Ovary (tissue), 9 donors: ENCODE results near the gene NFKB2. TPM values are rescaled to one million over a fixed set of nuclear protein-coding genes. Genes with fewer than 3 reads are reported as not detected.

Source experiments
- DNase-seq, 5 donors: peaks; one replicate each; pipeline ENCODE4 v3.0.0-alpha.2; 2019 to 2020
- H3K27ac ChIP-seq, 2 donors: fragments of 200-600 bp; one replicate each; pipeline versions ENCODE4 v1.5.1 to v1.8.0; 2019 to 2022
- H3K27me3 ChIP-seq: fragments of 200-600 bp; one replicate; pipeline ENCODE4 v1.8.0; 2022
- H3K36me3 ChIP-seq: fragments of 200-600 bp; sonication (generic); one replicate; pipeline ENCODE4 v1.5.1; 2019
- H3K4me1 ChIP-seq: one replicate; pipeline ENCODE4 v1.8.1; 2013; ENCODE audit warnings: mild to moderate bottlenecking, moderate library complexity; ENCODE audit not compliant: insufficient read depth
- H3K4me3 ChIP-seq: fragments of 200-600 bp; sonication (generic); one replicate; pipeline ENCODE4 v1.5.1; 2017
- H3K9me3 ChIP-seq, 2 donors: fragments of 200-600 bp in 1 of 2; sonication (generic) in 1 of 2; one replicate each; pipeline versions ENCODE4 v1.5.1 to v1.8.1; 2013 to 2019; ENCODE audit warnings: mild to moderate bottlenecking in 1 of 2, moderate library complexity in 1 of 2
- CTCF ChIP-seq, 3 donors: fragments of 450-650 bp in 2 of 3; fragments of 200-600 bp in 1 of 3; IDR thresholded peaks; one replicate each; pipeline versions ENCODE4 v1.5.1 to v1.8.0; 2016 to 2022; ENCODE audit warnings: antibody characterized with exemption in 3 of 3, mild to moderate bottlenecking in 1 of 3
- EP300 ChIP-seq: sonication (generic); formaldehyde crosslinking; IDR thresholded peaks from one replicate; pipeline ENCODE4 v1.6.1; 2017; ENCODE audit warnings: antibody characterized with exemption
- POLR2A ChIP-seq: fragments of 450-650 bp; IDR thresholded peaks from one replicate; pipeline ENCODE4 v1.6.1; 2017; ENCODE audit warnings: antibody characterized with exemption, mild to moderate bottlenecking, moderate library complexity
- WGBS, 3 donors: extraction: QIAGEN DNeasy Blood & Tissue Kit in 1 of 3; methylation state at CpG; one replicate each; pipeline versions ENCODE4 v1.1.5 to v1.1.7; 2013 to 2017; 5-methylcytosine and 5-hydroxymethylcytosine counted together
- intact Hi-C, 4 donors: fragments of 100-400 bp; cut with DNase I; formaldehyde crosslinking; loops; one replicate each; pipeline versions ENCODE4 v1.11.0 to v1.15.1; 2022 to 2023
- polyA plus RNA-seq, 2 donors: library from polyadenylated mRNA; stranded (reverse); fragments of 200-250 nt in 1 of 2; fragments of 350-450 nt in 1 of 2; fragmentation: Illumina TruSeq in 1 of 2; extraction: RNeasy Lipid Tissue Mini Kit (QIAGEN cat#74804) in 1 of 2; gene quantifications; one replicate each; pipeline ENCODE4 v1.2.3, GENCODE V29; 2013 to 2014
- total RNA-seq, 7 donors: library from RNA; depleted of rRNA in 2 of 7; stranded (reverse); fragments of >200 nt in 2 of 7; fragmentation: NEBNext Ultra II Directional in 3 of 7; extraction: Animal tissue kit (Norgen Biotek cat#: 25700) in 3 of 7; gene quantifications; one replicate each; pipeline versions ENCODE4 v1.1.0 to v1.2.4, GENCODE V29; 2016 to 2023
- donor health status: DM: no; HTN: no; CAD: no; lungs with moderate emphysema.
- donor health status: DM: no; HTN: no; CAD: no.
- donor health status: Bipolar disorder and iron deficiency.
- donor health status: DM: yes; HTN: yes; CAD: no.
- donor health status: DM: no; HTN: no; CAD: no.
- donor health status: DM: yes; HTN: yes; CAD: no.

Gene NFKB2
- total and polyA plus RNA-seq, 9 donors, result 16.3 to 42.6 (median 32.7) TPM

GRCh38 chr10:102413806-102414561, 18.5 kb downstream of the NFKB2 start:
- no peak overlapping the region for H3K27ac ChIP-seq
- no peak overlapping the region for H3K4me3 ChIP-seq
- no peak for DNase-seq
- no peaks in the 10 kb centered on the region for H3K36me3 ChIP-seq
- no peaks in the 10 kb centered on the region for H3K9me3 ChIP-seq
- TF ChIP-seq CTCF (IDR thresholded peaks at IDR 0.05) (no peak), EP300 (no peak), POLR2A (no peak)
- intact Hi-C loops, result no loop called here
- H3K27me3 ChIP-seq, result no peaks in the 10 kb centered on the region
- 72 to 77% (median 77%) methylated on average over 16 of the region's 16 CpGs for WGBS, 3 donors
- peaks cover 5% of the 10 kb centered on the region for H3K4me1 ChIP-seq

DNA sequence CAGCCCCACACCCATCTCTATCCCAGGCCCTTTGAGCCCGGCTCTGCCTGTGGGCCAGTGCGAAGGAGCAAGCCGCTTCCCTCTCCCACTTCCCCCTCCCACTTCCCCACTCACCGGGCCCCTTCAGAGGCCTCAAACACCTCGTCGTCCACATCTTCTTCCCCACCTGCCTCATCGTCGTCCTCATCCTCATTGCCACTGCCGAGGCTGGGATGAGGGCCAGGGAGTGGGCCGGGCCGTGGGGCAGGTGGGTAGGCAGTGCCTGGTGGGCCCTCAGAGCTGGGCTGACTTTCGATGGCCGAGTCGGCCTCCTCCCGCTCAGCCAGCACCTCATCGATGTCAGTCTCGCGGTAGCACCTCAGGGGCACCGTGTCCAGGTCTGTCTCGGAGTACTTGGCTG, 19.2 kb downstream of the NFKB2 start:
- intact Hi-C loops, result no loop called here
- H3K4me3 ChIP-seq, result no peak overlapping the region
- no peak for DNase-seq
- no peaks in the 10 kb centered on the region for H3K9me3 ChIP-seq
- H3K27me3 ChIP-seq, result no peaks in the 10 kb centered on the region
- no peak for TF ChIP-seq POLR2A
- H3K36me3 ChIP-seq, result no peaks in the 10 kb centered on the region
- peaks cover 13% of the 10 kb centered on the region for H3K4me1 ChIP-seq
- WGBS, 3 donors, result 24 to 38% (median 30%) methylated on average over 19 to 20 of the region's 20 CpGs
- H3K27ac ChIP-seq, result no peak overlapping the region

DNA sequence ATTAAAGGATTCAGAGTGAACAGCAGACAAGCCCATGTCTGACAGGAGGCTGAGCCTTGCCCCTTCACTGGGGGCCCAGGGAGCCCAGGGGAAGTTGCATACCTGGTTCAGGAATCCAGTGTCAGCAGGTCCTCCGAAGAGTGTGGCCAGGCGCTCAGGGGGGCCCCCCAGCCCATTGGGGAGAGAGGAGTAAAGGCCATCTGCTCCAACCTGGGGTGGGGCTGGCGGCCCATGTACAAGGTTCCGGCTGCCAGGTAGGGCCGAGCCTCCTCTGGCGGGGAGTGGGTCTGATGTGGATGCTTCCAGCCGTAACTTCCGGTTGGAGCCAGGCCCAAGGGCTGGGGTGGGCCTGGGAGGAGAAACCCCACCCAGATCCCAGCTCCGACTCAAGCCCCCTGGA, 20.8 kb downstream of the NFKB2 start:
- Histone ChIP-seq H3K36me3 (no peaks in the 10 kb centered on the region), H3K27ac (no peak overlapping the region), H3K27me3 (no peaks in the 10 kb centered on the region), H3K4me3 (no peak overlapping the region), H3K9me3 (no peaks in the 10 kb centered on the region), H3K4me1 (peaks cover 15% of the 10 kb centered on the region)
- WGBS, 3 donors, result 50 to 72% (median 61%) methylated on average over 9 of the region's 9 CpGs
- no peak for DNase-seq
- no peak for TF ChIP-seq EP300
- TF ChIP-seq CTCF (IDR thresholded peaks at IDR 0.05), result no peak
- TF ChIP-seq POLR2A, result no peak
- intact Hi-C loops, result no loop called here

- H3K4me3 ChIP-seq, result no peak overlapping the region
- intact Hi-C loops, result no loop called here
- no peaks in the 10 kb centered on the region for H3K27me3 ChIP-seq
- WGBS, 3 donors, result 80 to 85% (median 82%) methylated on average over 20 of the region's 20 CpGs
- H3K36me3 ChIP-seq, result no peaks in the 10 kb centered on the region
- no peak for DNase-seq
- H3K4me1 ChIP-seq, result peaks cover 13% of the 10 kb centered on the region
- TF ChIP-seq CTCF (IDR thresholded peaks at IDR 0.05) (no peak), POLR2A (no peak), EP300 (no peak)
- no peaks in the 10 kb centered on the region for H3K9me3 ChIP-seq
- H3K27ac ChIP-seq, result no peak overlapping the region
Observed at GRCh38 chr10:102416695-102417094, 21.2 kb downstream of the NFKB2 start.

DNA sequence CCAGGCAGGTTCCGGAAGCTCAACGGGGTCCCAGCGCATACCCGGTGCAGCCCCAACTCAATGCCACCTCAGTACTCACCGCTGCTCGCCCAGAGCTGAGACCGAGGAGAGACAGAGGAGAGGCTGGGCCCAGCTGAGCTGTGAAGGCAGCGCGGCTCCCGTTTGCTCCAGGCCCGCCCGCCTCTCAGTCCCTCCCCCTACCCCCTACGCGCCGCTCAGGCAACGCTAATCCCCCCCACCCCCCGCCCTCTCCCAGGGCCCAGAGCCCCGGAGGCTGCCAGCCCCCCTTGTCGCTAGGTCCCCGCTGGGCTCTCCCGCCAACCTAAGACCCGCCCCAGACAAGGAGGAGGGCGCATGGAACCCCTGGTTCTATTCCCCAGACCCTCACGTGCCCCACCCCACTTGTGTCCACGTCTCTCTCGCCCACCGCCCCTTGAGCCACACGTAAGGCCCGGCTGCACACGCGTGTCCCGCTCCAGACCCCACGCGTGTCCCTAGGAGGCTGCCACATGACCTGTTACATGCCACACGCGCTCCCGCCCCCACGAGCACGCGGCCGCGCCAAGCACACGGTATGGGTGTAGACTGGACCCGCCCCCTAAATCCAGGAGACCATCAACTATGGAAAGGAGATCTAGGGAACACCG, 23.2 kb downstream of the NFKB2 start, which contains the start of gene PSD:
Gene PSD (minus strand): TSS at position 164 of the 647 bp plus-strand sequence. CDS start 1,747 bp downstream, outside the sequence.
- intact Hi-C loops, result no loop called here

More for the DNA sequence above, 23.2 kb downstream of the NFKB2 start, which contains the start of gene PSD:
- H3K4me1 ChIP-seq, result peaks cover 21% of the 10 kb centered on the region
- peak within 1 kb of the TSS; percentile 98 for H3K4me3 ChIP-seq
- WGBS, 3 donors, result 1% methylated on average over 39 to 45 of the region's 45 CpGs
- no peak within 1 kb of the TSS for H3K27ac ChIP-seq
- peak in 2 of 5 donors; percentile 10 to 45 for DNase-seq
- no peaks in the 10 kb centered on the region for H3K27me3 ChIP-seq
- no peak for TF ChIP-seq POLR2A
- TF ChIP-seq EP300, result no peak
- TF ChIP-seq CTCF (IDR thresholded peaks at IDR 0.05), result no peak
- H3K36me3 ChIP-seq, result no peaks in the 10 kb centered on the region
- no peaks in the 10 kb centered on the region for H3K9me3 ChIP-seq
